Endothelial cell of umbilical vein (primary cell): Measurements from ENCODE around the gene INPP5A.

ENCODE experiments used
- CTCF ChIP-seq, 2 donors: IDR thresholded peaks; 1 replicate in 1 of 2; 2 replicates in 1 of 2; pipeline ENCODE4 v1.5.1; 2011; ENCODE audit warnings: low read length in 2 of 2, mild to moderate bottlenecking in 2 of 2, moderate library complexity in 2 of 2, control low read depth in 1 of 2, inconsistent platforms in 1 of 2, low read depth in 1 of 2; ENCODE audit not compliant: insufficient read depth in 1 of 2; ENCODE audit errors: extremely low read depth in 1 of 2
- EZH2 ChIP-seq: IDR thresholded peaks from 2 replicates; pipeline ENCODE4 v1.6.1; 2012; ENCODE audit warnings: borderline replicate concordance, low read depth, mild to moderate bottlenecking, moderate library complexity, low read length, inconsistent platforms; ENCODE audit not compliant: severe bottlenecking
- FOS ChIP-seq: IDR thresholded peaks from 2 replicates; pipeline ENCODE4 v1.6.1; 2011; ENCODE audit warnings: mild to moderate bottlenecking, low read length, moderate library complexity, borderline replicate concordance; ENCODE audit not compliant: insufficient read depth
- GATA2 ChIP-seq: IDR thresholded peaks from 2 replicates; pipeline ENCODE4 v1.7.0; 2011; ENCODE audit warnings: low read depth, mild to moderate bottlenecking, moderate library complexity, mixed read lengths, low read length; ENCODE audit not compliant: insufficient read length, insufficient read depth
- MAX ChIP-seq: IDR thresholded peaks from 2 replicates; pipeline ENCODE4 v1.6.1; 2011; ENCODE audit not compliant: insufficient read depth, insufficient read length
- MYC ChIP-seq: IDR thresholded peaks from one replicate; pipeline ENCODE4 v1.6.1; 2011; ENCODE audit warnings: mild to moderate bottlenecking, low read depth, low read length
- POLR2A ChIP-seq: IDR thresholded peaks from 2 replicates; pipeline ENCODE4 v1.6.1; 2012; ENCODE audit warnings: low read depth, mild to moderate bottlenecking, control low read depth, low read length
- POLR2AphosphoS5 ChIP-seq: IDR thresholded peaks from 2 replicates; pipeline ENCODE4 v1.6.1; 2012; ENCODE audit warnings: low read depth, mild to moderate bottlenecking, control low read depth, low read length, moderate library complexity; ENCODE audit not compliant: insufficient read depth

- TF ChIP-seq CTCF (IDR thresholded peaks at IDR 0.05; ENCODE audit: extremely low read depth in 1 of 2, insufficient read depth in 1 of 2, low read depth in 1 of 2, low read length in 2 of 2) (no peak), EZH2 (no peak), POLR2A (no peak), POLR2AphosphoS5 (no peak), FOS (no peak), MYC (no peak), MAX (no peak), GATA2 (no peak)
Measured at GRCh38 chr10:132600416-132600815, 62.8 kb downstream of the INPP5A start.
